Liver (tissue), 9 donors: ENCODE data around the gene SPON2. TPM values are rescaled to one million over a fixed set of nuclear protein-coding genes. Genes with fewer than 3 reads are reported as not detected.

Experiments
- DNase-seq: peaks from one replicate; pipeline ENCODE4 v3.0.0-alpha.2; 2017; ENCODE audit warnings: low spot score
- H3K27ac ChIP-seq, 2 donors: one replicate each; pipeline ENCODE4 v1.7.0; 2013; ENCODE audit warnings: inconsistent platforms in 2 of 2, low read length in 2 of 2, control low read depth in 1 of 2, low read depth in 1 of 2, mild to moderate bottlenecking in 1 of 2
- H3K27me3 ChIP-seq, 4 donors: one replicate each; pipeline versions ENCODE4 v1.6.1 to v1.7.0; 2013; ENCODE audit warnings: low read length in 3 of 4, inconsistent platforms in 1 of 4, mild to moderate bottlenecking in 1 of 4, moderate library complexity in 1 of 4; ENCODE audit not compliant: control insufficient read depth in 4 of 4, insufficient read depth in 4 of 4
- H3K36me3 ChIP-seq, 4 donors: one replicate each; pipeline versions ENCODE4 v1.6.1 to v1.7.0; 2013; ENCODE audit warnings: low read length in 3 of 4, mild to moderate bottlenecking in 3 of 4, low read depth in 1 of 4, moderate library complexity in 1 of 4; ENCODE audit not compliant: control insufficient read depth in 4 of 4, insufficient read depth in 3 of 4
- H3K4me1 ChIP-seq, 4 donors: one replicate each; pipeline versions ENCODE4 v1.6.1 to v1.7.0; 2013; ENCODE audit warnings: low read length in 3 of 4, mild to moderate bottlenecking in 3 of 4, moderate library complexity in 1 of 4; ENCODE audit not compliant: control insufficient read depth in 4 of 4, insufficient read depth in 4 of 4
- H3K4me3 ChIP-seq, 3 donors: one replicate each; pipeline versions ENCODE4 v1.6.1 to v1.7.0; 2013; ENCODE audit warnings: low read length in 3 of 3, control low read depth in 1 of 3, low read depth in 1 of 3, mild to moderate bottlenecking in 1 of 3
- H3K9ac ChIP-seq, 2 donors: one replicate each; pipeline ENCODE4 v1.7.0; 2013; ENCODE audit warnings: low read length in 2 of 2, mild to moderate bottlenecking in 2 of 2, moderate library complexity in 2 of 2, control low read depth in 1 of 2, low read depth in 1 of 2
- H3K9me3 ChIP-seq, 4 donors: one replicate each; pipeline versions ENCODE4 v1.6.1 to v1.7.0; 2013; ENCODE audit warnings: low read length in 3 of 4; ENCODE audit not compliant: control insufficient read depth in 4 of 4
- FOXA1 ChIP-seq: IDR thresholded peaks from 2 replicates; pipeline ENCODE4 v1.6.1; 2016; ENCODE audit warnings: antibody characterized with exemption
- GABPA ChIP-seq, 2 donors: IDR thresholded peaks in 1 of 2; conservative IDR thresholded peaks in 1 of 2; 2 replicates each; pipeline ENCODE4 v1.6.1; 2016; ENCODE audit warnings: antibody characterized with exemption in 2 of 2, mild to moderate bottlenecking in 1 of 2, moderate library complexity in 1 of 2
- HNF4A ChIP-seq, 2 donors: conservative IDR thresholded peaks; 2 replicates each; pipeline ENCODE4 v1.6.1; 2016; ENCODE audit warnings: antibody characterized with exemption in 2 of 2, mild to moderate bottlenecking in 2 of 2
- HNF4G ChIP-seq: IDR thresholded peaks from 2 replicates; pipeline ENCODE4 v1.6.1; 2016; ENCODE audit warnings: antibody characterized with exemption
- JUND ChIP-seq, 2 donors: IDR thresholded peaks; 2 replicates each; pipeline ENCODE4 v1.6.1; 2016; ENCODE audit warnings: antibody characterized with exemption in 2 of 2
- NR2F2 ChIP-seq: IDR thresholded peaks from 2 replicates; pipeline ENCODE4 v1.6.1; 2016; ENCODE audit warnings: antibody characterized with exemption
- RXRA ChIP-seq, 2 donors: IDR thresholded peaks; 2 replicates each; pipeline ENCODE4 v1.6.1; 2017 to 2018; ENCODE audit warnings: antibody characterized with exemption in 2 of 2, mild to moderate bottlenecking in 1 of 2
- SP1 ChIP-seq: IDR thresholded peaks from 2 replicates; pipeline ENCODE4 v1.6.1; 2018; ENCODE audit warnings: antibody characterized with exemption, mild to moderate bottlenecking
- YY1 ChIP-seq: IDR thresholded peaks from 2 replicates; pipeline ENCODE4 v1.6.1; 2016; ENCODE audit warnings: antibody characterized with exemption, mild to moderate bottlenecking
- WGBS: extraction: QIAGEN DNeasy Blood & Tissue Kit; methylation state at CpG from one replicate; pipeline ENCODE4 v1.1.7; 2013; 5-methylcytosine and 5-hydroxymethylcytosine counted together
- polyA plus RNA-seq, 2 donors: library from polyadenylated mRNA; stranded (reverse) in 1 of 2; unstranded in 1 of 2; fragments of 200-250 nt in 1 of 2; fragments of >200 nt in 1 of 2; fragmentation: Nextera tagmentation in 1 of 2; extraction: Ambion mirVana in 1 of 2; gene quantifications; one replicate each; pipeline versions ENCODE4 v1.2.1 to v1.2.3, GENCODE V29; 2013 to 2015
- total RNA-seq, 2 donors: library from RNA; depleted of rRNA; stranded (reverse); fragments of >200 nt; gene quantifications; one replicate each; pipeline ENCODE4 v1.2.3, GENCODE V29; 2014
- TF ChIP-seq, protein P1 (sequence below): IDR thresholded peaks from 2 replicates; pipeline ENCODE4 v1.6.1; 2016; ENCODE audit warnings: antibody characterized with exemption
- TF ChIP-seq, protein P2 (sequence below): IDR thresholded peaks from 2 replicates; pipeline ENCODE4 v1.6.1; 2016; ENCODE audit warnings: antibody characterized with exemption
- TF ChIP-seq, protein P3 (sequence below): IDR thresholded peaks from 2 replicates; pipeline ENCODE4 v1.6.1; 2016; ENCODE audit warnings: antibody characterized with exemption
- TF ChIP-seq, protein P4 (sequence below): fragments of 150-350 bp; IDR thresholded peaks from 2 replicates; pipeline ENCODE4 v1.5.1; 2017; ENCODE audit warnings: improper control_type of control experiment, low read depth, low read length; ENCODE audit not compliant: missing input control
- TF ChIP-seq, protein P5 (sequence below): IDR thresholded peaks from 2 replicates; pipeline ENCODE4 v1.6.1; 2016; ENCODE audit warnings: antibody characterized with exemption, mild to moderate bottlenecking
- donor health status: healthy.
- donor health status: healthy.
- donor health status: healthy.
- donor health status: healthy.
- donor health status: healthy.

Gene SPON2
- total and polyA plus RNA-seq, 4 donors, result 35.7 to 80.3 (median 72.3) TPM

DNA sequence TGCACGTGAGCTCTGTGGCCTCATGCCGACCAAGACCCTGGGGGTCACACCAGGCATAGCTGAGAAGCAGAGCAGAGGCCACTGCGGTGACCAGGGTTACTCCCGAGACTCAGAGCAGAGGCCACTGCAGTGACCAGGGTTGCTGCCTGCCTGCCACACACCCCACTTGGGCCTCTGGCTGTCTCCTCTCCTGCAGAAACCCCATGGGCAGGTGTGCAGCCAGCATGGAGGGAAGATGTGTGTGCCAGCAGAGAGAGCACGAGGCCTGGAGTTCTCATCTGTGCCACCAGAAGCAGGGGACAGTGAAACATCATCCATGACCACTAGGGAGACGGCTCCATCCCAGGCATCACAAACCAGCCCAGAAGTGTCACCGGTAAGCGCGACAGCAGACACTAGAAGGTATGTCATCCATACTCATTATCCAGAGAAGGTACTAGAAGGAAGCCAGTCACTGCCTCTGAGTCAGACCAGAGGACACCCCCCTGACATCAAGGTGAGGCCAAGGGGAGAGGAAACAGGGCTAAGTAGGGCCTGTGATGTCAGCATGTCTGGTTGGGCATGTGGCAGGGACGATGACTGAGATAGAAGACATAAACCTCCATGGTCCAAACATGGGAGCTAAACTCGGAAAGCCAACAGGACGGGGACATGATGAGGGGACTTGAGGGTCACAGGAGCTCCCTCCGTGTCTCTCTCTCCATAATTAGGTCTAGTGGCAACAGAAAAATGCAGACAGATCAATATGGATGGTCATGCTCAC is 24.2 kb upstream of the SPON2 start:
- H3K4me3 ChIP-seq, result no peak overlapping the region
- peaks cover 10 to 32% (median 19%) of the 10 kb centered on the region in 4 donors for H3K4me1 ChIP-seq
- WGBS, result 93% methylated on average over 13 of the region's 13 CpGs
- TF ChIP-seq, protein P1, sequence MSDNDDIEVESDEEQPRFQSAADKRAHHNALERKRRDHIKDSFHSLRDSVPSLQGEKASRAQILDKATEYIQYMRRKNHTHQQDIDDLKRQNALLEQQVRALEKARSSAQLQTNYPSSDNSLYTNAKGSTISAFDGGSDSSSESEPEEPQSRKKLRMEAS, result no peak
- no peak for TF ChIP-seq SP1
- TF ChIP-seq, protein P2, sequence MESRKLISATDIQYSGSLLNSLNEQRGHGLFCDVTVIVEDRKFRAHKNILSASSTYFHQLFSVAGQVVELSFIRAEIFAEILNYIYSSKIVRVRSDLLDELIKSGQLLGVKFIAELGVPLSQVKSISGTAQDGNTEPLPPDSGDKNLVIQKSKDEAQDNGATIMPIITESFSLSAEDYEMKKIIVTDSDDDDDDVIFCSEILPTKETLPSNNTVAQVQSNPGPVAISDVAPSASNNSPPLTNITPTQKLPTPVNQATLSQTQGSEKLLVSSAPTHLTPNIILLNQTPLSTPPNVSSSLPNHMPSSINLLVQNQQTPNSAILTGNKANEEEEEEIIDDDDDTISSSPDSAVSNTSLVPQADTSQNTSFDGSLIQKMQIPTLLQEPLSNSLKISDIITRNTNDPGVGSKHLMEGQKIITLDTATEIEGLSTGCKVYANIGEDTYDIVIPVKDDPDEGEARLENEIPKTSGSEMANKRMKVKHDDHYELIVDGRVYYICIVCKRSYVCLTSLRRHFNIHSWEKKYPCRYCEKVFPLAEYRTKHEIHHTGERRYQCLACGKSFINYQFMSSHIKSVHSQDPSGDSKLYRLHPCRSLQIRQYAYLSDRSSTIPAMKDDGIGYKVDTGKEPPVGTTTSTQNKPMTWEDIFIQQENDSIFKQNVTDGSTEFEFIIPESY, result no peak
- no peak for TF ChIP-seq GABPA (IDR thresholded peaks at IDR 0.05 in 1 of 2, conservative IDR thresholded peaks at IDR 0.05 in 1 of 2)
- no peak for TF ChIP-seq NR2F2
- no peak for TF ChIP-seq HNF4A (conservative IDR thresholded peaks at IDR 0.05)
- no peak for TF ChIP-seq YY1
- TF ChIP-seq HNF4G, result no peak
- TF ChIP-seq FOXA1, result no peak
- TF ChIP-seq JUND (IDR thresholded peaks at IDR 0.05), result no peak
- TF ChIP-seq, protein P3, sequence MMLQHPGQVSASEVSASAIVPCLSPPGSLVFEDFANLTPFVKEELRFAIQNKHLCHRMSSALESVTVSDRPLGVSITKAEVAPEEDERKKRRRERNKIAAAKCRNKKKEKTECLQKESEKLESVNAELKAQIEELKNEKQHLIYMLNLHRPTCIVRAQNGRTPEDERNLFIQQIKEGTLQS, result no peak
- TF ChIP-seq, protein P4, sequence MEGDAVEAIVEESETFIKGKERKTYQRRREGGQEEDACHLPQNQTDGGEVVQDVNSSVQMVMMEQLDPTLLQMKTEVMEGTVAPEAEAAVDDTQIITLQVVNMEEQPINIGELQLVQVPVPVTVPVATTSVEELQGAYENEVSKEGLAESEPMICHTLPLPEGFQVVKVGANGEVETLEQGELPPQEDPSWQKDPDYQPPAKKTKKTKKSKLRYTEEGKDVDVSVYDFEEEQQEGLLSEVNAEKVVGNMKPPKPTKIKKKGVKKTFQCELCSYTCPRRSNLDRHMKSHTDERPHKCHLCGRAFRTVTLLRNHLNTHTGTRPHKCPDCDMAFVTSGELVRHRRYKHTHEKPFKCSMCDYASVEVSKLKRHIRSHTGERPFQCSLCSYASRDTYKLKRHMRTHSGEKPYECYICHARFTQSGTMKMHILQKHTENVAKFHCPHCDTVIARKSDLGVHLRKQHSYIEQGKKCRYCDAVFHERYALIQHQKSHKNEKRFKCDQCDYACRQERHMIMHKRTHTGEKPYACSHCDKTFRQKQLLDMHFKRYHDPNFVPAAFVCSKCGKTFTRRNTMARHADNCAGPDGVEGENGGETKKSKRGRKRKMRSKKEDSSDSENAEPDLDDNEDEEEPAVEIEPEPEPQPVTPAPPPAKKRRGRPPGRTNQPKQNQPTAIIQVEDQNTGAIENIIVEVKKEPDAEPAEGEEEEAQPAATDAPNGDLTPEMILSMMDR, result no peak
- TF ChIP-seq RXRA (IDR thresholded peaks at IDR 0.05), result no peak
- TF ChIP-seq, protein P5, sequence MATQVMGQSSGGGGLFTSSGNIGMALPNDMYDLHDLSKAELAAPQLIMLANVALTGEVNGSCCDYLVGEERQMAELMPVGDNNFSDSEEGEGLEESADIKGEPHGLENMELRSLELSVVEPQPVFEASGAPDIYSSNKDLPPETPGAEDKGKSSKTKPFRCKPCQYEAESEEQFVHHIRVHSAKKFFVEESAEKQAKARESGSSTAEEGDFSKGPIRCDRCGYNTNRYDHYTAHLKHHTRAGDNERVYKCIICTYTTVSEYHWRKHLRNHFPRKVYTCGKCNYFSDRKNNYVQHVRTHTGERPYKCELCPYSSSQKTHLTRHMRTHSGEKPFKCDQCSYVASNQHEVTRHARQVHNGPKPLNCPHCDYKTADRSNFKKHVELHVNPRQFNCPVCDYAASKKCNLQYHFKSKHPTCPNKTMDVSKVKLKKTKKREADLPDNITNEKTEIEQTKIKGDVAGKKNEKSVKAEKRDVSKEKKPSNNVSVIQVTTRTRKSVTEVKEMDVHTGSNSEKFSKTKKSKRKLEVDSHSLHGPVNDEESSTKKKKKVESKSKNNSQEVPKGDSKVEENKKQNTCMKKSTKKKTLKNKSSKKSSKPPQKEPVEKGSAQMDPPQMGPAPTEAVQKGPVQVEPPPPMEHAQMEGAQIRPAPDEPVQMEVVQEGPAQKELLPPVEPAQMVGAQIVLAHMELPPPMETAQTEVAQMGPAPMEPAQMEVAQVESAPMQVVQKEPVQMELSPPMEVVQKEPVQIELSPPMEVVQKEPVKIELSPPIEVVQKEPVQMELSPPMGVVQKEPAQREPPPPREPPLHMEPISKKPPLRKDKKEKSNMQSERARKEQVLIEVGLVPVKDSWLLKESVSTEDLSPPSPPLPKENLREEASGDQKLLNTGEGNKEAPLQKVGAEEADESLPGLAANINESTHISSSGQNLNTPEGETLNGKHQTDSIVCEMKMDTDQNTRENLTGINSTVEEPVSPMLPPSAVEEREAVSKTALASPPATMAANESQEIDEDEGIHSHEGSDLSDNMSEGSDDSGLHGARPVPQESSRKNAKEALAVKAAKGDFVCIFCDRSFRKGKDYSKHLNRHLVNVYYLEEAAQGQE, result no peak
- H3K27ac ChIP-seq, result no peak overlapping the region
- no peak overlapping the region for H3K9ac ChIP-seq
- no peak for DNase-seq
- no peaks in the 10 kb centered on the region for H3K9me3 ChIP-seq
- no peaks in the 10 kb centered on the region for H3K27me3 ChIP-seq
- H3K36me3 ChIP-seq, result peaks cover 0 to 3% (median 2%) of the 10 kb centered on the region in 4 donors
